ENCODE data around the gene LIMD2. TPM values are rescaled to one million over a fixed set of nuclear protein-coding genes. Genes with fewer than 3 reads are reported as not detected.

Gene LIMD2
- total and polyA plus RNA-seq, 2 experiments from 2014 or later = 98.8 to 105 TPM

DNA sequence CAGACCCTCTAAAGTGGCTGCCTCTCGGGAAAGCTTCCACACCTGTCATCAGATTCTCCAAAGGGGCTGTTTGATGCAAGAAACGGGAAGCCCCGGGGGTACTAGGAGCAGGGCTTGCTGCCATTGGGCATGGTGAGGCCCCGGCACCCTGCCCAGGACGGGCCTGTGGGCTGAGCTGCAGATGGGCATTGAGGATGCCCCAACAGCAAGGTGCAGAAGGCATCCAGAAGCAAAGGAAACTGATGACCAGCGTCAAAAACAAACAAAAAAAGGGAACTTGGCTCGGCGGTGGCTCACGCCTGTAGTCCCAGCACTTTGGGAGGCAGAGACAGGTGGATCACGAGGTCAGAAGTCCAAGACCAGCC lies 1.5 kb upstream of the LIMD2 start (continued):
- TF ChIP-seq, protein P1, sequence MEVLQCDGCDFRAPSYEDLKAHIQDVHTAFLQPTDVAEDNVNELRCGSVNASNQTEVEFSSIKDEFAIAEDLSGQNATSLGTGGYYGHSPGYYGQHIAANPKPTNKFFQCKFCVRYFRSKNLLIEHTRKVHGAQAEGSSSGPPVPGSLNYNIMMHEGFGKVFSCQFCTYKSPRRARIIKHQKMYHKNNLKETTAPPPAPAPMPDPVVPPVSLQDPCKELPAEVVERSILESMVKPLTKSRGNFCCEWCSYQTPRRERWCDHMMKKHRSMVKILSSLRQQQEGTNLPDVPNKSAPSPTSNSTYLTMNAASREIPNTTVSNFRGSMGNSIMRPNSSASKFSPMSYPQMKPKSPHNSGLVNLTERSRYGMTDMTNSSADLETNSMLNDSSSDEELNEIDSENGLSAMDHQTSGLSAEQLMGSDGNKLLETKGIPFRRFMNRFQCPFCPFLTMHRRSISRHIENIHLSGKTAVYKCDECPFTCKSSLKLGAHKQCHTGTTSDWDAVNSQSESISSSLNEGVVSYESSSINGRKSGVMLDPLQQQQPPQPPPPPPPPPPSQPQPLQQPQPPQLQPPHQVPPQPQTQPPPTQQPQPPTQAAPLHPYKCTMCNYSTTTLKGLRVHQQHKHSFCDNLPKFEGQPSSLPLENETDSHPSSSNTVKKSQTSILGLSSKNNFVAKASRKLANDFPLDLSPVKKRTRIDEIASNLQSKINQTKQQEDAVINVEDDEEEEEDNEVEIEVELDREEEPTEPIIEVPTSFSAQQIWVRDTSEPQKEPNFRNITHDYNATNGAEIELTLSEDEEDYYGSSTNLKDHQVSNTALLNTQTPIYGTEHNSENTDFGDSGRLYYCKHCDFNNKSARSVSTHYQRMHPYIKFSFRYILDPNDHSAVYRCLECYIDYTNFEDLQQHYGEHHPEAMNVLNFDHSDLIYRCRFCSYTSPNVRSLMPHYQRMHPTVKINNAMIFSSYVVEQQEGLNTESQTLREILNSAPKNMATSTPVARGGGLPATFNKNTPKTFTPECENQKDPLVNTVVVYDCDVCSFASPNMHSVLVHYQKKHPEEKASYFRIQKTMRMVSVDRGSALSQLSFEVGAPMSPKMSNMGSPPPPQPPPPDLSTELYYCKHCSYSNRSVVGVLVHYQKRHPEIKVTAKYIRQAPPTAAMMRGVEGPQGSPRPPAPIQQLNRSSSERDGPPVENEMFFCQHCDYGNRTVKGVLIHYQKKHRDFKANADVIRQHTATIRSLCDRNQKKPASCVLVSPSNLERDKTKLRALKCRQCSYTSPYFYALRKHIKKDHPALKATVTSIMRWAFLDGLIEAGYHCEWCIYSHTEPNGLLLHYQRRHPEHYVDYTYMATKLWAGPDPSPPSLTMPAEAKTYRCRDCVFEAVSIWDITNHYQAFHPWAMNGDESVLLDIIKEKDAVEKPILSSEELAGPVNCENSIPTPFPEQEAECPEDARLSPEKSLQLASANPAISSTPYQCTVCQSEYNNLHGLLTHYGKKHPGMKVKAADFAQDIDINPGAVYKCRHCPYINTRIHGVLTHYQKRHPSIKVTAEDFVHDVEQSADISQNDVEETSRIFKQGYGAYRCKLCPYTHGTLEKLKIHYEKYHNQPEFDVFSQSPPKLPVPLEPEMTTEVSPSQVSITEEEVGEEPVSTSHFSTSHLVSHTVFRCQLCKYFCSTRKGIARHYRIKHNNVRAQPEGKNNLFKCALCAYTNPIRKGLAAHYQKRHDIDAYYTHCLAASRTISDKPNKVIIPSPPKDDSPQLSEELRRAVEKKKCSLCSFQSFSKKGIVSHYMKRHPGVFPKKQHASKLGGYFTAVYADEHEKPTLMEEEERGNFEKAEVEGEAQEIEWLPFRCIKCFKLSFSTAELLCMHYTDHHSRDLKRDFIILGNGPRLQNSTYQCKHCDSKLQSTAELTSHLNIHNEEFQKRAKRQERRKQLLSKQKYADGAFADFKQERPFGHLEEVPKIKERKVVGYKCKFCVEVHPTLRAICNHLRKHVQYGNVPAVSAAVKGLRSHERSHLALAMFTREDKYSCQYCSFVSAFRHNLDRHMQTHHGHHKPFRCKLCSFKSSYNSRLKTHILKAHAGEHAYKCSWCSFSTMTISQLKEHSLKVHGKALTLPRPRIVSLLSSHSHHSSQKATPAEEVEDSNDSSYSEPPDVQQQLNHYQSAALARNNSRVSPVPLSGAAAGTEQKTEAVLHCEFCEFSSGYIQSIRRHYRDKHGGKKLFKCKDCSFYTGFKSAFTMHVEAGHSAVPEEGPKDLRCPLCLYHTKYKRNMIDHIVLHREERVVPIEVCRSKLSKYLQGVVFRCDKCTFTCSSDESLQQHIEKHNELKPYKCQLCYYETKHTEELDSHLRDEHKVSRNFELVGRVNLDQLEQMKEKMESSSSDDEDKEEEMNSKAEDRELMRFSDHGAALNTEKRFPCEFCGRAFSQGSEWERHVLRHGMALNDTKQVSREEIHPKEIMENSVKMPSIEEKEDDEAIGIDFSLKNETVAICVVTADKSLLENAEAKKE (CRISPR knock-in tag; IDR thresholded peaks at IDR 0.05) = no peak
- TF ChIP-seq POLR2AphosphoS5 (IDR thresholded peaks at IDR 0.05; ENCODE audit: low read depth) = no peak
- TF ChIP-seq ZNF331 (CRISPR knock-in tag; IDR thresholded peaks at IDR 0.05; ENCODE audit: low read depth) = no peak
- TF ChIP-seq NANOG (IDR thresholded peaks at IDR 0.05; ENCODE audit: borderline replicate concordance) = no peak
- TF ChIP-seq CREB1 (CRISPR knock-in tag; IDR thresholded peaks at IDR 0.05; ENCODE audit: low read depth) = no peak
- TF ChIP-seq EZH2phosphoT487 (IDR thresholded peaks at IDR 0.05; ENCODE audit: unreplicated experiment) = no peak
- no peak for TF ChIP-seq ZNF114 (CRISPR knock-in tag; IDR thresholded peaks at IDR 0.05)
- TF ChIP-seq, protein P2, sequence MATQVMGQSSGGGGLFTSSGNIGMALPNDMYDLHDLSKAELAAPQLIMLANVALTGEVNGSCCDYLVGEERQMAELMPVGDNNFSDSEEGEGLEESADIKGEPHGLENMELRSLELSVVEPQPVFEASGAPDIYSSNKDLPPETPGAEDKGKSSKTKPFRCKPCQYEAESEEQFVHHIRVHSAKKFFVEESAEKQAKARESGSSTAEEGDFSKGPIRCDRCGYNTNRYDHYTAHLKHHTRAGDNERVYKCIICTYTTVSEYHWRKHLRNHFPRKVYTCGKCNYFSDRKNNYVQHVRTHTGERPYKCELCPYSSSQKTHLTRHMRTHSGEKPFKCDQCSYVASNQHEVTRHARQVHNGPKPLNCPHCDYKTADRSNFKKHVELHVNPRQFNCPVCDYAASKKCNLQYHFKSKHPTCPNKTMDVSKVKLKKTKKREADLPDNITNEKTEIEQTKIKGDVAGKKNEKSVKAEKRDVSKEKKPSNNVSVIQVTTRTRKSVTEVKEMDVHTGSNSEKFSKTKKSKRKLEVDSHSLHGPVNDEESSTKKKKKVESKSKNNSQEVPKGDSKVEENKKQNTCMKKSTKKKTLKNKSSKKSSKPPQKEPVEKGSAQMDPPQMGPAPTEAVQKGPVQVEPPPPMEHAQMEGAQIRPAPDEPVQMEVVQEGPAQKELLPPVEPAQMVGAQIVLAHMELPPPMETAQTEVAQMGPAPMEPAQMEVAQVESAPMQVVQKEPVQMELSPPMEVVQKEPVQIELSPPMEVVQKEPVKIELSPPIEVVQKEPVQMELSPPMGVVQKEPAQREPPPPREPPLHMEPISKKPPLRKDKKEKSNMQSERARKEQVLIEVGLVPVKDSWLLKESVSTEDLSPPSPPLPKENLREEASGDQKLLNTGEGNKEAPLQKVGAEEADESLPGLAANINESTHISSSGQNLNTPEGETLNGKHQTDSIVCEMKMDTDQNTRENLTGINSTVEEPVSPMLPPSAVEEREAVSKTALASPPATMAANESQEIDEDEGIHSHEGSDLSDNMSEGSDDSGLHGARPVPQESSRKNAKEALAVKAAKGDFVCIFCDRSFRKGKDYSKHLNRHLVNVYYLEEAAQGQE (IDR thresholded peaks at IDR 0.05; ENCODE audit: unreplicated experiment) = no peak
